NCI-H1417 treated with DMSO at 0.1 percent for 48 hours (cell line): Measurements from ENCODE around the gene COLEC11.
"Not testable (repeated sequence)": the region's sequence is repeated elsewhere in the genome, so short reads cannot be mapped to it uniquely, and the experiment has no call there.

ENCODE experiments used
- DNase-seq: peaks from one replicate; lab custom pipeline; 2025; lab: John Stamatoyannopoulos, UW

The COLEC11 gene

GRCh38 chr2:3594493-3595281, at the start of gene COLEC11:
Gene COLEC11 (plus strand): TSS chr2:3595112. CDS start chr2:3604341, 9,229 bp downstream.
- DNase-seq = no peak

DNA sequence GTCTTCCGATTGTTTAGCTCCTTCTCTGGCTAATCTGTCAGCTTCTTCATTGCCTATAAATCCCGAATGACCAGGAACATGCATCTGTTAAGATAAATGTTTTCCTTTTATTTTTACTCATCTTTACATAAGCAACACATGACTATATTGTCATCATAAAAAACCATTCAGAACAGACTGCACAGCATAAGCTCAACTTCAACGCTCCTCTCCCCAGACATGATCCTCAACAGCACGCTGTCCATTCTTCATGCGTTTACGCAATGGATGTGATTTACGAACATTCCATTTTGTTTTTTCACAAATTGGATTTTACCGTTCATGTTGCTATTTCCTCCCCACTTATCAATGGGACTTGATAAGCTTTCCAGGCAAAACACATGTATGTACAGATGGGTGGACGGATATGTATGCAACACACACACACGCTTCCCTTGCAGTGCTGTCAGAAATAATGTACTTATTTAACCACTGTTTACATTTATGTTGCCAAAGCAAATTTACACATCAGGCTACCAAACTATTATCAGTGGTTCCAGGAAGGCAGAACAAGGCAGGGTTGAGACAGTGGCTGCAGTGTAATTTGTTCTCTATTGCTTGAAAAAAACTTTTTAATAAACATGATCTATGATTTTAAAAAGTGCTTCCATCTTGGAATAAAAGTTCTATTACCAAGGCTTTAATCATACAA, 49.0 kb upstream of the COLEC11 start:
- no peak for DNase-seq

GRCh38 chr2:3547915-3548314, 47.0 kb upstream of the COLEC11 start:
- no peak for DNase-seq

GRCh38 chr2:3553946-3554345, 41.0 kb upstream of the COLEC11 start:
- no peak for DNase-seq

GRCh38 chr2:3557639-3558204, 37.2 kb upstream of the COLEC11 start:
- no peak for DNase-seq

DNA sequence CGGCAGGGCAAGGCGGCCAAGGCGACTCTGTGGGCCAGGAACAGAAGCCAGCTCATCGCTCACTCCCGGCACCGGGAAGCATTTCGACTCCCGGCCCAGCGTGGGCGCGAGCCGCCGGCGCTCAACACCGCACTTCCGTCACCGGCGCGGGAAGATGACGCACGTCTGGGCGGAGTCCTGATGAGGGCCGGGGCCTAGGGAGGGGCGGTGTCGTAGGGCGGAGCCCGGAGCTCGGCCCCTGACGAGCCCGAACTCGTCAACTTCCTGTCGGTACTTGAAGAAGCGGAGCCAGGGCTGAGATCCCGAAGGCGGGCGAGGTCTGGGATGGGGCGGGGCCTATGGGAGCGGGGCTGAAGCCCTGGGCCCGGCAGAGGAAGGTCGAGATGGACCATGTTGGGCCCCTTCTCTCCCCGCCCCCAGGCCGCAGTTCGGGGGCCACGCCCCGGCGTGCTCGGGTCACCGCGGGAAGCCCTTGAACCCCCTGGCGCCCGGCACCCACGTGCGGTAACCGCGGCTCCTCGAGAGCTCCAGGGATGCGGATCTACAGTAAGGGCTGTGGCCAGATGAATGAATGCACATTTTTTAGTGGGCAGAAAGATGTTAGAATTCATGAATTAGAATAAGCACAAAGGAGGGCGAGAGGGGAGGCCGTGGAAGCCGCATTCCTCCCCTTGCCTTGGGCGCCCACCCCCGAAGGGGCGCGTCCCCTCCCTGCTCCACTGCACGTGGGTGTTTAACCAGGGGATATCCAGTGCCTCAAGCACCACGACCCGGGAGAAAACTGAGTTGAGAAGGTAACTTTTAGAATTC, 36.5 kb upstream of the COLEC11 start, which contains the start of gene RNASEH1:
Gene RNASEH1 (minus strand): TSS at position 129 of the 810 bp plus-strand sequence. CDS start 73 bp downstream, at position 56.
- DNase-seq = peak; percentile 95

DNA sequence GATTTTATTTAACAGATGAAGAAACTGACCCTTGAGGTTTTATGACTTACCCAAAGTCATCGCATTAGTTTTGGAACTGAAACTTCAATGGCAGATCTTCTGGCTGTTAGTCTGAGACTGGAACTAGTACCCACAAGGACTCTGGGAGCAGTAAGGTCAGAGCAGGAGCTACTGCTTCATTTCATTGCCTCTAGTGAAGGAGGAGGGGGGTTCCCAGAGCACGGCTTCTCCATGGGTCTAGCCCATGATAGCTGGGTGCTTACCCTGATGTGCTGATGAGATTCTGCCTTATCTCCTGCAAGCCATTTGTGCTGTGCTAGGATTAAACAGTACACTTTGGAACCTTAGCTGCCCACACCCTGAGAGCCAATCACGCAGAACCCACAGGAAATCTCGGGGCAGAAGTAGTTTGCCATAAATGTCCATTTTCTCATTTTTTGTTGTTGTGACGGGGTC, 31.4 kb upstream of the COLEC11 start:
- no peak for DNase-seq

- DNase-seq = no peak
Observed at GRCh38 chr2:3565117-3565516, 29.8 kb upstream of the COLEC11 start.

DNA sequence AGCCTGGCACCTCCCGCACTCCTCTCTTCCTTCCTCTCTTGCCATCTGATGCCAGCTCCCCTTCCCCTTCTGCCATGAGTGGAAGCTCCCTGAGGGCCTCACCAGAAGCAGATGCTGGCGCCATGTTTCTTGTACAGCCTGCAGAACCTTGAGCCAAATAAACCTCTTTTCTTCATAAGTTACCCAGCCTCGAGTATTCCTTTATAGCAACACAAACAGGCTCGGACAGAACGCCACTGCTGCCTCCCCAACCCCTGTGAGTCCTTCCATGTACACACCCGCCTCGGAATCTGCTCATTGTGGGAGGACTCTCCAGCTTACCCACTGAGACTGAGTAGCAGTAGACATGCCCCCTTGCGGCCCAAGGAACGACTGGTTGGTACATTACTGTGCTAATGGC, 28.1 kb upstream of the COLEC11 start:
- DNase-seq = no peak

DNA sequence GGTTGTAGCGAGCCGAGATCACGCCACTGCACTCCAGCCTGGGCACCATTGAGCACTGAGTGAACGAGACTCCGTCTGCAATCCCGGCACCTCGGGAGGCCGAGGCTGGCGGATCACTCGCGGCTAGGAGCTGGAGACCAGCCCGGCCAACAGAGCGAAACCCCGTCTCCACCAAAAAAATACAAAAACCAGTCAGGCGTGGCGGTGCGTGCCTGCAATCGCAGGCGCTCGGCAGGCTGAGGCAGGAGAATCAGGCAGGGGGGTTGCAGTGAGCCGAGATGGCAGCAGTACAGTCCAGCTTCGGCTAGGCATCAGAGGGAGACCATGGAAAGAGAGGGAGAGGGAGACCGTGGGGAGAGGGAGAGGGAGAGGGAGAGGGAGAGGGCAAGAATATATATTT, 25.3 kb upstream of the COLEC11 start:
- DNase-seq = not testable (repeated sequence)

- DNase-seq = no peak
Observed at GRCh38 chr2:3571284-3571683, 23.6 kb upstream of the COLEC11 start.

- DNase-seq = no peak
Observed at GRCh38 chr2:3572620-3573019, 22.3 kb upstream of the COLEC11 start.

GRCh38 chr2:3574155-3574554, 20.8 kb upstream of the COLEC11 start:
- no peak for DNase-seq

GRCh38 chr2:3575534-3576262, 19.2 kb upstream of the COLEC11 start:
- DNase-seq = no peak

DNA sequence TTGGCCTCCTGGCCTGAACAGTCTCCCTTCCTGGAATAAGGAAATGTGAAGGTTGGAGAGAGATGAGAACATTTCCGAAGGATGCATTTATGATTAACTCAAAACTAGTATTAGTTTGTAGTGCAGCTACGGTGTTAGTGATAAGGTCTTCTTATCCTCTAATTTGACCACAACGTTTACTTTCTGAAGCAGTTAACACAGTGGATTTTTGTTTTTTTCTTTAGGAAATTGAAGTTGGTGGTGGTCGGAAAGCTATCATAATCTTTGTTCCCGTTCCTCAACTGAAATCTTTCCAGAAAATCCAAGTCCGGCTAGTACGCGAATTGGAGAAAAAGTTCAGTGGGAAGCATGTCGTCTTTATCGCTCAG, 18.7 kb upstream of the COLEC11 start:
- DNase-seq = not testable (repeated sequence)

- DNase-seq = no peak
Observed at GRCh38 chr2:3578987-3579386, 15.9 kb upstream of the COLEC11 start.

DNA sequence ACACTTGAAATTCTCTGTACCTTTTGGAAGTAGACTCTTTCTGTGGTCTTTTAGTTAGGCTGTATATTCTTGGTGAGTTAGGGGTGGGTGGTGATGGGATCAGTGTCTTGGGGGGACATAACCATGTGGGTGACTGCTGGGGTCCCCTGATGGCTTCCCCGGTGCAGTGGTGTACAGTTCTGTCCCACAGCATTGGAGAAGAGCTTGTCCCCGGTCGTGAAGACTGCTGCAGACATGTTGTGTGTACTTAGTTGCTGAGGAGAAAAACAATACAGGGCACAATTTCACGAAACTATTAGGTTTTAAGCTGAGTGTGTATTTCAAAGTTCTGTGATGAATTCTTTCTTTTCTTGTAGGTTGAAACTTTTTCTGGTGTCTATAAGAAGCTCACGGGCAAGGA, 14.5 kb upstream of the COLEC11 start:
- no peak for DNase-seq

DNA sequence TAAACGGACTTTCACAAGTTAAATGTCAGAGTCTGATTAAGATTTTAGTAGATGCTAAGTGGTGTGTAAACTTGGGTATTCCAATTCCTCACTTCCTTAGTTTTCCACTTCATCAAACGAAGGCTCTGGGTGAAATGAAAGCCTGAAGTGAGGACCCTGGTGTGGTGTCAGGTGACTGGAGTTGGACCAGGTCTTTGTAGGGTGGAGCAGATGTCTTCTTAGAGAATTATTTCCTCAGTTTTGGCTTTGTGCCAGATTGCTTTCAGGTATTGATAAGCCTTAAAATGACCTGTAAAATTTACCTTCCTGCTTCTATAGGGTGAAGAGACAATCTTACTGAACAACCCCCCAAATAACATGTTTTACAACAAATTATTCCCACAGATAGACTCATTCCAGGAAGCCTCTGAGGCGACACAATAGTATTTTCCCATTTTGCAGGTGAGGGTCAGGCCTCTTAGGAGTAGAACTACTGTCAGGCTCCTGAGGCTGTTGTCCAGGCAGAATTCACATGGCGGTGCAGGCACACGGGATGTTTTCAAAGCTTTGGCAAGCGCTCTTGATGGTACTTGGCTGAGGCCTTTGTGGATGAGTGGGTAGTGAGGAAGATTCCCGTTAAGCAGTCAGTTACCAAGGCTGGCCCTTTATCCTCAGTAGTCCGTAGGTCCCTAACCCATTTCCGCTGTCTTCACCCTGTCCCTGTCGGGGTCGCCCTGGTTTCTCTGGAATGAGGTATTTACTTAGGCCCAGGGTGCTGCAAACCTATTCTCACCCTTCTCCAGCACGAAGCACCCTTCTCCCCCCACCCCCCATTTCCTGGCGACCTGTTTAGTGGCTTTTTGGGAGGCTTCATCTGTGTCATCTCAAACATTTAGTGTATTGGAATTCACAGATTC, 13.3 kb upstream of the COLEC11 start:
- DNase-seq = no peak

DNA sequence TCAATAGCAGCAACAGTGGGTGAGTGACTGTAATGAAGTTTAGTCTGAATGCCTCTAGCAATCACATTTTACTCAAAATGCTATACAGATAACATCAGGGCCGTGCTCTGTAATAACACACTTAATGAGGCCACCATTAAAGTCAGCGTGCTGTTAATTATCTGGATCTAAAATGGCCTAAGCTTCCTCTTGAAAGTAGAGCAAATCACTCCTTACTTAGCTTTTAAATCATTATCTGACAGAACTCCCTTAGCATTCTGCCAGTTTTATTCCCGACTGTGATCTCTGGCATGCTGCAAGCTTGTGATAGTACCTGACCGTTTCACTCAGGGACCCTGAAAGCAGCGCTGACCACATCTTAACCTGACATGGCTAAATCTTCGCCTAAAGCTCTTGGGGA, 10.8 kb upstream of the COLEC11 start:
- DNase-seq = no peak

- no peak for DNase-seq
Observed at GRCh38 chr2:3584608-3585260, 10.2 kb upstream of the COLEC11 start.
